K562 (cell line): ENCODE data around the gene ZMYND8. TPM values are rescaled to one million over a fixed set of nuclear protein-coding genes. Genes with fewer than 3 reads are reported as not detected.

Experiments used
- BRD4 ChIP-seq: fragments of 200-600 bp; sonication (generic); IDR thresholded peaks from 2 replicates; pipeline ENCODE4 v1.6.1; 2017; ENCODE audit warnings: inconsistent platforms
- CEBPG ChIP-seq, 3 experiments: fragments of 200-800 bp in 1 of 3; sonication (Bioruptor generic) in 1 of 3; sonication (generic) in 1 of 3; formaldehyde crosslinking in 1 of 3; IDR thresholded peaks in 2 of 3; conservative IDR thresholded peaks in 1 of 3; 2 replicates each; pipeline versions ENCODE4 v1.6.1 to v1.8.0; 2016 to 2022; ENCODE audit warnings: missing compliant biosample characterization in 2 of 3, missing genetic modification characterization in 2 of 3, mild to moderate bottlenecking in 1 of 3, missing genetic modification reagents in 1 of 3
- CTBP1 ChIP-seq: fragments of 450-650 bp; IDR thresholded peaks from 2 replicates; pipeline ENCODE4 v1.6.1; 2016; ENCODE audit warnings: borderline replicate concordance
- ELF2 ChIP-seq: fragments of 250-450 bp; sonication (Bioruptor Pico); IDR thresholded peaks from 2 replicates; pipeline ENCODE4 v1.5.0; 2021; ENCODE audit warnings: mild to moderate bottlenecking
- HDGF ChIP-seq: fragments of 450-650 bp; IDR thresholded peaks from 2 replicates; pipeline ENCODE4 v1.6.1; 2016
- ILK ChIP-seq: fragments of 450-650 bp; IDR thresholded peaks from 2 replicates; pipeline ENCODE4 v1.6.1; 2016; ENCODE audit warnings: missing genetic modification characterization, low read depth, mild to moderate bottlenecking, missing compliant biosample characterization, moderate library complexity, borderline replicate concordance
- LARP7 ChIP-seq: fragments of 450-650 bp; IDR thresholded peaks from 2 replicates; pipeline ENCODE4 v1.6.1; 2016
- NFIX ChIP-seq: fragments of 250-450 bp; sonication (Bioruptor Pico); IDR thresholded peaks from 2 replicates; pipeline ENCODE4 v1.4.0; 2020; ENCODE audit warnings: low read depth, mild to moderate bottlenecking, moderate library complexity
- NR1H2 ChIP-seq: sonication (generic); formaldehyde crosslinking; IDR thresholded peaks from 2 replicates; pipeline ENCODE4 v1.4.0; 2020; ENCODE audit warnings: mild to moderate bottlenecking, missing genetic modification reagents
- PATZ1 ChIP-seq: fragments of 250-450 bp; sonication (Bioruptor Pico); IDR thresholded peaks from 2 replicates; pipeline ENCODE4 v1.5.0; 2020; ENCODE audit warnings: mild to moderate bottlenecking, borderline replicate concordance
- SNAPC5 ChIP-seq: fragments of 250-450 bp; sonication (Bioruptor Pico); IDR thresholded peaks from 2 replicates; pipeline ENCODE4 v1.8.0; 2021; ENCODE audit warnings: moderate library complexity, mild to moderate bottlenecking, inconsistent platforms
- SRF ChIP-seq, 2 experiments: fragments of 250-450, 450-650 bp in 1 of 2; sonication (Bioruptor Pico) in 1 of 2; sonication (generic) in 1 of 2; formaldehyde crosslinking; IDR thresholded peaks; 2 replicates each; pipeline versions ENCODE4 v1.5.0 to v1.5.1; 2020 to 2022; ENCODE audit warnings: mild to moderate bottlenecking in 1 of 2, missing genetic modification reagents in 1 of 2
- TEAD1 ChIP-seq, 2 experiments: fragments of 450-650 bp in 1 of 2; sonication (generic) in 1 of 2; formaldehyde crosslinking; IDR thresholded peaks; 2 replicates each; pipeline versions ENCODE4 v1.4.0 to v1.8.0; 2020 to 2022; ENCODE audit warnings: mild to moderate bottlenecking in 2 of 2, missing genetic modification reagents in 1 of 2
- TEAD4 ChIP-seq, 2 experiments: sonication (generic) in 1 of 2; formaldehyde crosslinking in 1 of 2; IDR thresholded peaks; 2 replicates each; pipeline versions ENCODE4 v1.6.1 to v1.8.0; 2012 to 2022; ENCODE audit warnings: borderline replicate concordance in 1 of 2, inconsistent platforms in 1 of 2, low read length in 1 of 2, mild to moderate bottlenecking in 1 of 2, missing genetic modification reagents in 1 of 2
- ZBTB12 ChIP-seq: fragments of 250-450 bp; sonication (Bioruptor Pico); IDR thresholded peaks from 2 replicates; pipeline ENCODE4 v1.4.0; 2020
- ZNF197 ChIP-seq: fragments of 200-800 bp; sonication (Bioruptor generic); IDR thresholded peaks from 2 replicates; pipeline ENCODE4 v1.6.1; 2016; ENCODE audit warnings: low read depth, missing genetic modification characterization, missing compliant biosample characterization
- ZNF3 ChIP-seq: fragments of 250-450 bp; sonication (Bioruptor Pico); IDR thresholded peaks from 2 replicates; pipeline ENCODE4 v1.5.0; 2021; ENCODE audit warnings: mild to moderate bottlenecking, moderate library complexity
- ZNF507 ChIP-seq: conservative IDR thresholded peaks from 2 replicates; pipeline ENCODE4 v1.6.1; 2017; ENCODE audit warnings: missing genetic modification characterization, missing compliant biosample characterization
- ZNF583 ChIP-seq: fragments of 250-450 bp; sonication (Bioruptor Pico); IDR thresholded peaks from 2 replicates; pipeline ENCODE4 v1.4.0; 2020
- ZNF75A ChIP-seq: fragments of 450-650 bp; formaldehyde crosslinking; IDR thresholded peaks from 2 replicates; pipeline ENCODE4 v1.4.0; 2020; ENCODE audit warnings: mild to moderate bottlenecking
- polyA plus RNA-seq, 8 experiments: library from polyadenylated mRNA; depleted of rRNA in 4 of 8; stranded (reverse) in 5 of 8; unstranded in 3 of 8; fragments of >200 nt; fragmentation: Nextera tagmentation in 2 of 8; fragmentation: Illumina TruSeq in 1 of 8; extraction: Ambion mirVana in 2 of 8; extraction: Trizol in 1 of 8; gene quantifications; 2 replicates each; pipeline versions ENCODE4 v1.2.1 to v1.2.3, GENCODE V29; 2011 to 2014; ENCODE audit warnings: inconsistent platforms in 1 of 8, missing spikeins in 1 of 8
- total RNA-seq, 7 experiments: library from RNA; depleted of rRNA in 6 of 7; stranded (reverse); fragments of >200 nt in 6 of 7; fragmentation: Illumina TruSeq in 2 of 7; extraction: Trizol in 2 of 7; gene quantifications; 2 replicates each; pipeline versions ENCODE4 v1.2.1 to v1.2.3, GENCODE V29; 2011 to 2021; ENCODE audit warnings: low replicate concordance in 1 of 7

ZMYND8 gene
- total and polyA plus RNA-seq, 9 of the 15 experiments (the other 6 are each of a cell fraction or from before 2014, with no cell fraction given): 31.8 to 148 (median 71.9) TPM

- TF ChIP-seq ZNF197 (CRISPR knock-in tag): peak; percentile 54; the same call in 1 of the 2 replicates
- no peak for TF ChIP-seq NFIX (CRISPR knock-in tag)
- TF ChIP-seq HDGF: peak; percentile 41; the same call in 1 of the 2 replicates
- no peak for TF ChIP-seq ZNF3 (CRISPR knock-in tag)
- no peak for TF ChIP-seq ZNF507 (tag)
- TF ChIP-seq CEBPG (CRISPR knock-in tag; IDR thresholded peaks at IDR 0.05): no peak
- TF ChIP-seq CEBPG (tag; conservative IDR thresholded peaks at IDR 0.05 in 1 of 2, IDR thresholded peaks at IDR 0.05 in 1 of 2): peak in 1 of 2 experiments; percentile 77; a peak in 3 of 4 replicates
- 0 out of 2 replicates have a peak, but pooled peaks have one; percentile 48 for TF ChIP-seq ZNF583
- TF ChIP-seq ZBTB12: no peak
- TF ChIP-seq BRD4: no peak
- no peak; the same call in 1 of the 2 replicates for TF ChIP-seq NR1H2
- TF ChIP-seq TEAD4 (IDR thresholded peaks at IDR 0.05; ENCODE audit: low read length): no peak
- TF ChIP-seq TEAD4 (CRISPR knock-in tag; IDR thresholded peaks at IDR 0.05; ENCODE audit: borderline replicate concordance): no peak
- TF ChIP-seq LARP7: peak; percentile 73; the same call in 1 of the 2 replicates
- no peak for TF ChIP-seq ZNF75A
- TF ChIP-seq SRF (CRISPR knock-in tag; IDR thresholded peaks at IDR 0.05): 0 out of 4 replicates have a peak, but pooled peaks of 1 of the 2 experiments have one; percentile 11
- TF ChIP-seq ILK: no peak
- TF ChIP-seq PATZ1 (CRISPR knock-in tag): no peak
- no peak for TF ChIP-seq ELF2 (CRISPR knock-in tag)
- TF ChIP-seq CTBP1: no peak
- TF ChIP-seq TEAD1 (CRISPR knock-in tag; IDR thresholded peaks at IDR 0.05): 0 out of 4 replicates have a peak, but pooled peaks of 1 of the 2 experiments have one; percentile 19
- no peak for TF ChIP-seq SNAPC5 (CRISPR knock-in tag)
Observed at GRCh38 chr20:47353692-47354463, 2.6 kb downstream of the ZMYND8 start (continued).
